D341Med (cell line): ENCODE measurements around the gene NLGN4Y.
A peak's percentile ranks its signal among the peaks of the same experiment; 100 is the strongest.

Experiments
- DNase-seq: peaks from one replicate; pipeline ENCODE4 v3.0.0; 2012; ENCODE audit warnings: low spot score

The NLGN4Y gene

GRCh38 chrY:14524272-14525231 lies at the start of gene NLGN4Y:
Gene NLGN4Y, plus strand, starts transcription at chrY:14524529. Its CDS starts 97,591 bp downstream, at chrY:14622120.
- peak; percentile 67 for DNase-seq

DNA sequence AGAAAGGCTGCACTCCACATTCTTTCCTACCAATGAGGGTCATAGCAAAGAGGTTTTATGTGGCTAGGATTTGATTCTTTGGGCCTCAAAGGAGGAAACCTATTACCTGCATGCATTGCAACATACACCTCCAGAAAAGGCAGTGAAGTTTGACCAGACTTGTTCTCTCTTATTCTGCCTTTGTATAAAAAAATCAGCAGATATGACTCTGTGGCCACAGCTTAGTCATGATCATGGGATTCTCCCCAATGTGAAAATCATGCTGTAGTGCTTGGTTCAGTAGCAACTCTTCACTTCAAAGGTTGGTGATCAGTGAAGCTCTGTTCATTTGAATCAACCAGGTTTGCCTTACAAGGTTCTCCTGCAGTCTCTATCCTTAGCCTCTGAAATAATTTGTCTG lies 38.4 kb upstream of the NLGN4Y start:
- no peak for DNase-seq

DNA sequence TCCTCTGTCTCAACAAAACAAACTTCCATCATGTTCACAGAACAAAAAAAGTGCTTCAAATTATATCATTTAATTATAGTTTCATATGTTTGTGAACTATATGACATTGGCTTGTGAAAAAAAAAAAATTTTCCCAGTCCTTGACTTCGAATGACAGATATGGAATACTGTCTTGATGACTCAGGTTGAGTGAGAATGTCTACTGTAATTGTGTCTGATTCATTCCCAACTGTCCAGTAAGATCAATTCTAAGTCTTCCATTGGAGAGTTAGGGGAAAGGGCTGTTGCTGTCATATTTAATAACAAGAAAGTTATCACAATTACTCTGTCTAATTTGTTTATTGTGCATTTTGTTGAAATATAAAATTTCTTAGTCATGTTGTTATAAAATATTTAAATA lies 34.1 kb upstream of the NLGN4Y start:
- no peak for DNase-seq

GRCh38 chrY:14498071-14498470 lies 26.3 kb upstream of the NLGN4Y start:
- no peak for DNase-seq

- DNase-seq, result no peak
These were observed 19.7 kb upstream of the NLGN4Y start for GRCh38 chrY:14504592-14504991.

DNA sequence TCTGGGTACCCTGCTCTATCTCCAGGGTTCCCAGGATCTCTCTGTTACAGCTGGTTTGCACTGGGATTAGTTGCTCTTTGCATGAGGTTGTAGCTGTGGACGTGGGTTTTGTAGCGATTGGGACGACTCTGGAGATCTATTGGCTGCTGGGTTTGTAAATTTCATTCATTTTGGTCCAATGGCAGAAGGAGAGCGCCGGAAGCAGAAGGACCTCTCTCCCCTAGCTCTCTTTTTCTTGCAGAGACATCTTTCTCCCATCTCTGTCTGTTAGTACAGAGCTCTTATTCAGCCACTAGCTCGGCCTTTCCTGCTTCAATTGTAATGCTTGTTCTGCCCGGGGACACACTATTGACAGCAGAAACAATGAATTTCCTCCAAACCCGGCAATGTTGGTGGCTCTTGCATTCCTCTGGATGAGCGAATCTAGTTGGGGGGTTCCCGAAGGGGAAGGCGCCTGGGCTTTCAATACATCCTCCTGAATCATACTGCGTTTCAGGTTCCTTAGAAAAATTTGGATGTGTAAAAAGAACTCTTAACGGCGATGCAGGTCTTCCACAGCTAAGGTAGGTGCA lies 1.9 kb upstream of the NLGN4Y start:
- no peak for DNase-seq

GRCh38 chrY:14523491-14524271 lies 648 bp upstream of the NLGN4Y start:
- DNase-seq, result no peak

DNA sequence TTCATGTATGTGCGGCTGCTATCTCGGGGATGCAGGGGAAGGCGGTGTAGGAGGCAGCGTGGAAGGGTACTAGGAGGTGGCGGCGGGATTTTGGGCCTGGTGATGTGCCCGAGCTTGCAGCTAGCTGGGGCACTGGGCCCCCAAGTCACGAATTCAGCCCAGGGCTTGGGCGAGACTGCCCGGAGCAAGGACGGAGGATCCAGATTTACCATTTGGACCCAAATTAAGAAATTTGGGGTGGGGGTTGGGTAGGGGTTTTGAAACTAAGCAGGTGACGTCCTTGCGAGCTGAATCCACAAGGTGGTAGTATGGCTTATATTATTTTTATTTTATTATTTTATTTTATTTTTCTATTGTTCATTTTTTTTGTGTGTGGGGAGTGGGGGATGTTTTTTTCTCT lies 986 bp downstream of the NLGN4Y start:
- peak; percentile 54 for DNase-seq

- no peak for DNase-seq
These were observed 4.0 kb downstream of the NLGN4Y start for GRCh38 chrY:14528361-14528760.

- no peak for DNase-seq
These were observed 12.4 kb downstream of the NLGN4Y start for GRCh38 chrY:14536703-14537102.

GRCh38 chrY:14543506-14543905 lies 19.2 kb downstream of the NLGN4Y start:
- DNase-seq, result no peak

DNA sequence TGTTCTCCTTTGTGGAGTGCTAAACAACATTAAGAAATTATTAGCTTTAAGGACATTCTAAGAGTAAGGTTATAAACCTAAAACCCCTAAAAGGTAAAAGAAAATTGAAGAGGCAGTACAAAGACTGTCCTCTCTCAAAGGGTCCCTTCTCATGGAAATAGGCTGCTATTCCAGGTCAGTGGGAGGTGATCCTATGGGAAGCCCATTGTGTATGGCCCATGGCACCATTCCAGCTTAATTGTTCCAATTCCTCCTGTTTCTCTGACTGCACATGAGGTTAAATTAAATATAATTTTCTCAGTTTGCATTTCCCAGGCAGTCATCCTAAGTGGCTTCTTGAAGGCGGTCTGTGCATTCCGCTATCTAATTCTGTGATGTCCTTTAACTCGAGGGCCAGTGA lies 57.0 kb downstream of the NLGN4Y start:
- no peak for DNase-seq

DNA sequence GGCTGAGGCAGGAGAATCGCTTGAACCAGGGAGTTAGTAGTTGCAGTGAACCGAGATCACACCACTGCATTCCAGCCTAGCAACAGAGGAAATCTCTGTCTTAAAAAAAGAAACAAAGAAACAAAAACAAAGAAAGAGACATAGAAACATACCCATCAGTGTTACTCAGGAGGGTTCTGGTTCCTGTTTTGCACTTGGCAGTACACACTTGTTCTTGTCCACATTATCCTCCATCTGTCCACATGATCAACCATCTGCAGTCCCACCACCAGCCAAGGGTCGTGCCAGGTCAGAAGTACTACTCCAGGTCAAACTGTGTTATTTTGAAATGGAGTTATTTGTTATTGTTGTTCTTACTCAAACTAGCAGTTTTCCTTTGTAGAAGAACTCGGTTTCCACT lies 62.4 kb downstream of the NLGN4Y start:
- DNase-seq, result no peak

GRCh38 chrY:14601372-14601771 lies 77.0 kb downstream of the NLGN4Y start:
- DNase-seq, result no peak

GRCh38 chrY:14617625-14618024 lies 93.3 kb downstream of the NLGN4Y start:
- no peak for DNase-seq

GRCh38 chrY:14618513-14618912 lies 94.2 kb downstream of the NLGN4Y start:
- no peak for DNase-seq

- DNase-seq, result no peak
These were observed 103.9 kb downstream of the NLGN4Y start for GRCh38 chrY:14628208-14628607.

- DNase-seq, result no peak
These were observed 107.3 kb downstream of the NLGN4Y start for GRCh38 chrY:14631676-14632075.

DNA sequence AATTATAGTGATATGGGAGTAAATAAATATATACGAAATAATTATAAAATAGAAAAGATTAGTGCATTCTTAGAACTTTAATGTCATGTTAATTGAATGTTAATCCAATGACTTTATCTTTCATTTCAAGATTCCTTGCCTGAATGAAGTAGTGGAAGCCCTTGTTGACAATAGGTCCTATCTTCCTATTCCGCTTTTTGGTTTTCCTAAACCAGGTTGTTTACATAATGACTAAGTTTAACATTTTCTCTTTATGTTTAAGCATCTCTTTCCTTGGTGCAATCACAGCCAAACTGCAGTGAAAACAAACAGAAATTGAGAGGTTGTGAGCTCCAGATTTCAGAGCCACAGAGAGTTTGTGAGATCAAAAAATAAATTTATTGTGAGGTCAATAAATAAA lies 109.4 kb downstream of the NLGN4Y start:
- DNase-seq, result no peak

- DNase-seq, result no peak
These were observed 110.6 kb downstream of the NLGN4Y start for GRCh38 chrY:14634954-14635353.

- DNase-seq, result no peak
These were observed 113.2 kb downstream of the NLGN4Y start for GRCh38 chrY:14637551-14637950.

- DNase-seq, result no peak
These were observed 117.5 kb downstream of the NLGN4Y start for GRCh38 chrY:14641853-14642252.
